ENCODE measurements around the gene MYO3B.

DNA sequence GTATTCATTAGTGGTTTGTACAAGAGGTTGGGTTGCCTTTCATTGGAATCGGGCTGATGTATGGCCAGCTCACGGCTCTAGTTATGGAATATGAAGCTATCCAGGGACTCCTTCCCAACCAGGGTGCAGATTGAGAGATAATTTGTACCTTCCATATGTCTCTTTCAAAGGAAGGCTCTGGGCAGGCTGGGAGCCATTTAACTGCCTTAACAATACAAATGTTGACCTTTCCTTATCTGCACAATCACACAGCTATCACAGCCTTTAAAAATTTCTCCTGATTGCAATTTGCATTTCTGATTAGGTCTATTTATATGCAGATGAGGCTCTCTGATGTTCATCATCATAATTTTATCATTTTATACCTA is 58.7 kb downstream of the MYO3B start:
- TF ChIP-seq, protein P1, sequence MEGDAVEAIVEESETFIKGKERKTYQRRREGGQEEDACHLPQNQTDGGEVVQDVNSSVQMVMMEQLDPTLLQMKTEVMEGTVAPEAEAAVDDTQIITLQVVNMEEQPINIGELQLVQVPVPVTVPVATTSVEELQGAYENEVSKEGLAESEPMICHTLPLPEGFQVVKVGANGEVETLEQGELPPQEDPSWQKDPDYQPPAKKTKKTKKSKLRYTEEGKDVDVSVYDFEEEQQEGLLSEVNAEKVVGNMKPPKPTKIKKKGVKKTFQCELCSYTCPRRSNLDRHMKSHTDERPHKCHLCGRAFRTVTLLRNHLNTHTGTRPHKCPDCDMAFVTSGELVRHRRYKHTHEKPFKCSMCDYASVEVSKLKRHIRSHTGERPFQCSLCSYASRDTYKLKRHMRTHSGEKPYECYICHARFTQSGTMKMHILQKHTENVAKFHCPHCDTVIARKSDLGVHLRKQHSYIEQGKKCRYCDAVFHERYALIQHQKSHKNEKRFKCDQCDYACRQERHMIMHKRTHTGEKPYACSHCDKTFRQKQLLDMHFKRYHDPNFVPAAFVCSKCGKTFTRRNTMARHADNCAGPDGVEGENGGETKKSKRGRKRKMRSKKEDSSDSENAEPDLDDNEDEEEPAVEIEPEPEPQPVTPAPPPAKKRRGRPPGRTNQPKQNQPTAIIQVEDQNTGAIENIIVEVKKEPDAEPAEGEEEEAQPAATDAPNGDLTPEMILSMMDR (tag by site-specific recombination; IDR thresholded peaks at IDR 0.05): no peak
- no peak for TF ChIP-seq ZNF76 (tag by site-specific recombination; IDR thresholded peaks at IDR 0.05; ENCODE audit: borderline replicate concordance, low read depth)
- no peak for TF ChIP-seq YY1 (tag by site-specific recombination; IDR thresholded peaks at IDR 0.05)
- TF ChIP-seq ZNF548 (tag by site-specific recombination; IDR thresholded peaks at IDR 0.05): no peak

Data from HEK293 (cell line).